Neural progenitor cell (in vitro differentiated cells): ENCODE results near the gene CHRNE. TPM values are rescaled to one million over a fixed set of nuclear protein-coding genes. Genes with fewer than 3 reads are reported as not detected.
A peak's percentile ranks its signal among the peaks of the same experiment; 100 is the strongest.

Experiments
- DNase-seq: peaks from one replicate; pipeline ENCODE4 v3.0.0-alpha.2; 2016; ENCODE audit warnings: low spot score
- H2AFZ ChIP-seq: fragments of 200-600 bp; sonication (generic); replicated peaks from 2 replicates; pipeline ENCODE4 v1.6.1; 2016; ENCODE audit warnings: antibody characterized with exemption
- H3F3A ChIP-seq: fragments of 200-600 bp; sonication (generic); 2 replicates; pipeline ENCODE4 v1.6.1; 2016; ENCODE audit warnings: antibody characterized with exemption, low read depth
- H3K27ac ChIP-seq: fragments of 200-600 bp; sonication (generic); 2 replicates; pipeline ENCODE4 v1.5.1; 2016; ENCODE audit warnings: mild to moderate bottlenecking
- H3K27me3 ChIP-seq: fragments of 200-600 bp; sonication (generic); 2 replicates; pipeline ENCODE4 v1.6.1; 2016; ENCODE audit warnings: mild to moderate bottlenecking, moderate library complexity
- H3K36me3 ChIP-seq: fragments of 200-600 bp; sonication (generic); 2 replicates; pipeline ENCODE4 v1.5.1; 2016
- H3K4me1 ChIP-seq: fragments of 200-600 bp; sonication (generic); 2 replicates; pipeline ENCODE4 v1.6.1; 2016; ENCODE audit warnings: mixed run types
- H3K4me2 ChIP-seq: fragments of 200-600 bp; sonication (generic); 2 replicates; pipeline ENCODE4 v1.6.1; 2016
- H3K4me3 ChIP-seq: fragments of 200-600 bp; sonication (generic); 2 replicates; pipeline ENCODE4 v1.5.1; 2016
- H3K79me2 ChIP-seq: fragments of 200-600 bp; sonication (generic); 2 replicates; pipeline ENCODE4 v1.6.1; 2016; ENCODE audit warnings: low read depth
- H3K9ac ChIP-seq: fragments of 200-600 bp; sonication (generic); 2 replicates; pipeline ENCODE4 v1.6.1; 2016
- H3K9me3 ChIP-seq: fragments of 200-600 bp; sonication (generic); 2 replicates; pipeline ENCODE4 v1.5.1; 2016; ENCODE audit warnings: low read depth
- H4K20me1 ChIP-seq: fragments of 200-600 bp; sonication (generic); 2 replicates; pipeline ENCODE4 v1.6.1; 2016; ENCODE audit warnings: low read depth
- H3K27ac Mint-ChIP-seq: 3 replicates; pipeline ENCODE4 v1.8.0; 2021; ENCODE audit warnings: mixed read lengths
- H3K27me3 Mint-ChIP-seq: 2 replicates; pipeline ENCODE4 v1.8.0; 2022; ENCODE audit warnings: low read depth, mild to moderate bottlenecking, inconsistent platforms, moderate library complexity, mixed read lengths; ENCODE audit not compliant: insufficient read depth
- H3K36me3 Mint-ChIP-seq: 3 replicates; pipeline ENCODE4 v1.8.0; 2021; ENCODE audit warnings: mixed read lengths
- H3K4me1 Mint-ChIP-seq: 3 replicates; pipeline ENCODE4 v1.8.0; 2021; ENCODE audit warnings: mixed read lengths
- H3K4me3 Mint-ChIP-seq: 3 replicates; pipeline ENCODE4 v1.8.0; 2021; ENCODE audit warnings: mild to moderate bottlenecking, moderate library complexity, mixed read lengths
- H3K9me3 Mint-ChIP-seq: 3 replicates; pipeline ENCODE4 v1.8.0; 2020; ENCODE audit warnings: mixed read lengths
- EZH2 ChIP-seq: fragments of 200-600 bp; sonication (generic); IDR thresholded peaks from 2 replicates; pipeline ENCODE4 v1.6.1; 2017; ENCODE audit warnings: antibody characterized with exemption, mild to moderate bottlenecking, moderate library complexity
- EZH2phosphoT487 ChIP-seq: fragments of 200-600 bp; sonication (generic); IDR thresholded peaks from 2 replicates; pipeline ENCODE4 v1.6.1; 2017; ENCODE audit warnings: antibody characterized with exemption
- total RNA-seq: library from RNA; depleted of rRNA; stranded (reverse); fragments of >200 nt; gene quantifications from 2 replicates; pipeline ENCODE4 v1.2.3, GENCODE V29; 2015; ENCODE audit warnings: low replicate concordance
- TF ChIP-seq, protein P1 (sequence below): fragments of 200-600 bp; sonication (generic); IDR thresholded peaks from 2 replicates; pipeline ENCODE4 v1.5.1; 2017; ENCODE audit warnings: antibody characterized with exemption, mild to moderate bottlenecking

The CHRNE gene
- total RNA-seq, 1 donor from 2014 or later: not detected

DNA sequence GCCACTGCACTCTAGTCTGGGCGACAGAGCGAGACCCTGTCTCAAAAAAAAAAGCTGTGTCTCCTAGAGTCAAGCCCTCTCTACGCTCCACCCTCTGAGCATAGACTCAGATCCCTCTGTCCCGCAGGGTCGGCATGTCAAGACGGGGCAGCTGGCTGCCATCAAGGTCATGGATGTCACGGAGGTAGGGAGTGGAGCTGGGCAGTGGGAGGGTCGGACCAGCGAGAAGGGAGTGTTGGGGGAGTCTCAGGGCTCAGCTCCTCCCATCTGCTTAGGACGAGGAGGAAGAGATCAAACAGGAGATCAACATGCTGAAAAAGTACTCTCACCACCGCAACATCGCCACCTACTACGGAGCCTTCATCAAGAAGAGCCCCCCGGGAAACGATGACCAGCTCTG is 22.0 kb downstream of the CHRNE start:
- Mint-ChIP-seq H3K4me1 (no peaks in the 10 kb centered on the region), H3K36me3 (peaks cover 9% of the 10 kb centered on the region), H3K27ac (no peak overlapping the region), H3K9me3 (no peaks in the 10 kb centered on the region), H3K27me3 (peaks cover 2% of the 10 kb centered on the region), H3K4me3 (no peak overlapping the region)
- Histone ChIP-seq H3K4me2 (no peak overlapping the region), H3F3A (peaks cover 5% of the 10 kb centered on the region), H3K4me1 (no peaks in the 10 kb centered on the region), H3K36me3 (no peaks in the 10 kb centered on the region), H3K4me3 (no peak overlapping the region), H3K79me2 (no peaks in the 10 kb centered on the region), H3K27me3 (no peaks in the 10 kb centered on the region), H3K27ac (no peak overlapping the region), H3K9ac (no peak overlapping the region), H4K20me1 (peaks cover 3% of the 10 kb centered on the region), H3K9me3 (no peaks in the 10 kb centered on the region), H2AFZ (no peak overlapping the region)
- DNase-seq: no peak
- TF ChIP-seq, protein P1, sequence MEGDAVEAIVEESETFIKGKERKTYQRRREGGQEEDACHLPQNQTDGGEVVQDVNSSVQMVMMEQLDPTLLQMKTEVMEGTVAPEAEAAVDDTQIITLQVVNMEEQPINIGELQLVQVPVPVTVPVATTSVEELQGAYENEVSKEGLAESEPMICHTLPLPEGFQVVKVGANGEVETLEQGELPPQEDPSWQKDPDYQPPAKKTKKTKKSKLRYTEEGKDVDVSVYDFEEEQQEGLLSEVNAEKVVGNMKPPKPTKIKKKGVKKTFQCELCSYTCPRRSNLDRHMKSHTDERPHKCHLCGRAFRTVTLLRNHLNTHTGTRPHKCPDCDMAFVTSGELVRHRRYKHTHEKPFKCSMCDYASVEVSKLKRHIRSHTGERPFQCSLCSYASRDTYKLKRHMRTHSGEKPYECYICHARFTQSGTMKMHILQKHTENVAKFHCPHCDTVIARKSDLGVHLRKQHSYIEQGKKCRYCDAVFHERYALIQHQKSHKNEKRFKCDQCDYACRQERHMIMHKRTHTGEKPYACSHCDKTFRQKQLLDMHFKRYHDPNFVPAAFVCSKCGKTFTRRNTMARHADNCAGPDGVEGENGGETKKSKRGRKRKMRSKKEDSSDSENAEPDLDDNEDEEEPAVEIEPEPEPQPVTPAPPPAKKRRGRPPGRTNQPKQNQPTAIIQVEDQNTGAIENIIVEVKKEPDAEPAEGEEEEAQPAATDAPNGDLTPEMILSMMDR: no peak
- TF ChIP-seq EZH2 (no peak), EZH2phosphoT487 (no peak)

DNA sequence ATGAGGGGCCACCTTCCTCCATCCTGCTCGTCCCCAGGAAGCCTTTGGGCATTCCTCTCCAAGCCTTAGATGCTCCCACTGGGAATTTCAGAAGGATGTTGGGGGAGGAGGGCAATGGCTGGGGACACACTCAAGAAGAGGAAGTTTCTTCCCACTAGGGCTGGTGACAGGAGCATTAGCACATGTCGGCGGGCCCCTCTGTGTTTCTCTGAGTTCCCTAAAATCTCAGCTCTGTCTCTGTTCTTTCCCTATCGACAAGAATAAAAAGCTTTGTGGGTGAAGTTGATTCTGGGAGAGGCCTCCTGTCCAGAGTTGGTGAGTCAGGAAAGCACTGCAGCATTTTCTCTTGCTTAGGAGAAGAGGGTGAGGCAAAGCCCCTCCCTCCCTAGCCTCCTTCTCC is 23.3 kb downstream of the CHRNE start:
- no peak overlapping the region for H3K4me3 Mint-ChIP-seq
- DNase-seq: no peak
- H4K20me1 ChIP-seq: peaks cover 3% of the 10 kb centered on the region

DNA sequence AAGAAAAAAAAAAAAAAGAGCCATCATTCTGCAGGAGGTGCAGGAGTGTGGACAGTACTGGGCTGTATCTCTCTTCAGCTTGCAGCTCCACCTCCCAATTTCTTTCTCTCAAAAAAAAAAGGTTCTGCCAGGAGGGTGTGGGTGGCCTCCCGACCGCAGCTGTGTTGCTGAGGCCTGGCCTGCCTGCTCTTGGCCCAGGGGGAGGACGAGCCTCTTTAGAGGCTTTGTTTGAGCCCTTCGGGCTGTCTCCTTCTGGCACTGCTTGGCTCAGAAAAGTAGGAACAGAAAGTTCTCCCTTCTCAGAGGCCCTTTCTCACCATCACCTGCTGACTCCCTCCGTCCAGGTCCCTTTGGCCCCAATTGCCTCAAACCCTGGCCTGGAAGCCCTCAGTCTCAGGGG is 25.8 kb downstream of the CHRNE start:
- H2AFZ ChIP-seq: no peak overlapping the region
- DNase-seq: no peak
- H3K36me3 Mint-ChIP-seq: no peaks in the 10 kb centered on the region
- peaks cover 5% of the 10 kb centered on the region for H4K20me1 ChIP-seq
- H3K27ac Mint-ChIP-seq: no peak overlapping the region
- no peak overlapping the region for H3K4me3 ChIP-seq
- H3K79me2 ChIP-seq: no peaks in the 10 kb centered on the region
- TF ChIP-seq EZH2: no peak
- no peak for TF ChIP-seq EZH2phosphoT487
- TF ChIP-seq, protein P1: no peak
- H3K4me1 ChIP-seq: no peaks in the 10 kb centered on the region
- no peaks in the 10 kb centered on the region for H3K36me3 ChIP-seq
- H3K9ac ChIP-seq: no peak overlapping the region
- H3K27ac ChIP-seq: no peak overlapping the region
- no peak overlapping the region for H3K4me3 Mint-ChIP-seq
- no peak overlapping the region for H3K4me2 ChIP-seq
- H3K27me3 ChIP-seq: no peaks in the 10 kb centered on the region
- H3K4me1 Mint-ChIP-seq: peaks cover 6% of the 10 kb centered on the region
- H3K27me3 Mint-ChIP-seq: peaks cover 4% of the 10 kb centered on the region
- peaks cover under 1% of the 10 kb centered on the region for H3F3A ChIP-seq
- H3K9me3 ChIP-seq: no peaks in the 10 kb centered on the region
- H3K9me3 Mint-ChIP-seq: no peaks in the 10 kb centered on the region

More for the DNA sequence above, 23.3 kb downstream of the CHRNE start:
- H3F3A ChIP-seq: peaks cover 5% of the 10 kb centered on the region
- no peak for TF ChIP-seq EZH2
- H3K9me3 ChIP-seq: no peaks in the 10 kb centered on the region
- no peak overlapping the region for H3K4me3 ChIP-seq
- H3K36me3 ChIP-seq: no peaks in the 10 kb centered on the region
- H3K79me2 ChIP-seq: no peaks in the 10 kb centered on the region
- Mint-ChIP-seq H3K4me1 (no peaks in the 10 kb centered on the region), H3K27ac (peak overlapping the region; percentile 10), H3K27me3 (peaks cover 2% of the 10 kb centered on the region), H3K36me3 (peaks cover 2% of the 10 kb centered on the region), H3K9me3 (no peaks in the 10 kb centered on the region)
- H3K4me1 ChIP-seq: no peaks in the 10 kb centered on the region
- no peaks in the 10 kb centered on the region for H3K27me3 ChIP-seq
- no peak overlapping the region for H3K9ac ChIP-seq
- no peak overlapping the region for H2AFZ ChIP-seq
- H3K27ac ChIP-seq: no peak overlapping the region
- no peak overlapping the region for H3K4me2 ChIP-seq

DNA sequence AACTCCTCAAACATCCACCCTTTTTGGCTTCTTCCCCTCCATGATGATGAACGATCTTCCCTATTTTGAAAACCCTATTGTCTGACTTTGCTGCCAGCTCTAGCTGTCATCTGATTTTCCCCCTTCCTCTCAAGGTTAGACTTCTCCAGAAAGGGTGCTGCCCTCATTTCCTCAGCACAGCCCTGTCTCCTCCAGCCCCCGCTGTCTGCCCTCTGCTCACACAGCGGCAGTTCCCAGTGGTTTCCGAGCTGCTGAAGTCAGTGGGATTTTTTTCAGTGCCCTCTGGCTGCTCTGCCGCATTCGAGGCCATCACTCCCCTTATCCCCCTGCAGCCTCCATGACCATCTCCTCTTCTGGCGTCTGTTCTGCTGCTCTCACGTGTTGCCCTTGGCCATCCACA is 30.1 kb downstream of the CHRNE start:
- H3K4me3 ChIP-seq: no peak overlapping the region
- H3K4me3 Mint-ChIP-seq: no peak overlapping the region
- H2AFZ ChIP-seq: no peak overlapping the region
- H3K27ac ChIP-seq: no peak overlapping the region
- H3K79me2 ChIP-seq: no peaks in the 10 kb centered on the region
- peaks cover 2% of the 10 kb centered on the region for H4K20me1 ChIP-seq
- no peaks in the 10 kb centered on the region for H3K9me3 ChIP-seq
- no peaks in the 10 kb centered on the region for H3F3A ChIP-seq
- no peaks in the 10 kb centered on the region for H3K9me3 Mint-ChIP-seq
- no peak overlapping the region for H3K9ac ChIP-seq
- peaks cover 2% of the 10 kb centered on the region for H3K27me3 Mint-ChIP-seq
- H3K4me1 Mint-ChIP-seq: peaks cover 6% of the 10 kb centered on the region
- no peak for DNase-seq
- peaks cover 2% of the 10 kb centered on the region for H3K36me3 Mint-ChIP-seq
- H3K4me2 ChIP-seq: no peak overlapping the region
- H3K4me1 ChIP-seq: no peaks in the 10 kb centered on the region
- H3K36me3 ChIP-seq: no peaks in the 10 kb centered on the region
- TF ChIP-seq EZH2 (no peak), EZH2phosphoT487 (no peak)
- H3K27ac Mint-ChIP-seq: peak overlapping the region; percentile 62
- H3K27me3 ChIP-seq: no peaks in the 10 kb centered on the region
